ENCODE data around the gene MYL6B.

- TF ChIP-seq CTCF (IDR thresholded peaks at IDR 0.05) (no peak), ZFX (IDR thresholded peaks at IDR 0.05; ENCODE audit: borderline replicate concordance) (no peak)
Measured at GRCh38 chr12:56165369-56165768, 13.0 kb downstream of the MYL6B start.

Measured in 22Rv1 (cell line).